Esophagus squamous epithelium (tissue), 5 donors: ENCODE measurements around the gene PEF1. TPM values are rescaled to one million over a fixed set of nuclear protein-coding genes. Genes with fewer than 3 reads are reported as not detected.

Experiments used
- DNase-seq: peaks from one replicate; lab custom pipeline; 2025; lab: John Stamatoyannopoulos, UW
- H3K27ac ChIP-seq, 4 donors: fragments of 200-600 bp; sonication (generic); one replicate each; pipeline ENCODE4 v1.5.1; 2016 to 2019; ENCODE audit warnings: mild to moderate bottlenecking in 1 of 4
- H3K27me3 ChIP-seq, 4 donors: fragments of 200-600 bp; sonication (generic); 1 replicate in 3 of 4; 2 replicates in 1 of 4; pipeline versions ENCODE4 v1.5.1 to v1.6.0; 2017 to 2021; ENCODE audit warnings: antibody characterized with exemption in 1 of 4
- H3K36me3 ChIP-seq, 3 donors: fragments of 200-600 bp; sonication (generic); one replicate each; pipeline ENCODE4 v1.5.1; 2016 to 2019
- H3K4me1 ChIP-seq, 3 donors: fragments of 200-600 bp; sonication (generic); one replicate each; pipeline ENCODE4 v1.5.1; 2017 to 2019
- H3K4me3 ChIP-seq, 4 donors: fragments of 200-600 bp; sonication (generic); 1 replicate in 3 of 4; 2 replicates in 1 of 4; pipeline ENCODE4 v1.5.1; 2016 to 2019; ENCODE audit warnings: mild to moderate bottlenecking in 2 of 4, moderate library complexity in 1 of 4
- H3K9me3 ChIP-seq, 3 donors: fragments of 200-600 bp; sonication (generic); one replicate each; pipeline ENCODE4 v1.5.1; 2016 to 2019
- POLR2A ChIP-seq, 4 donors: fragments of 450-650 bp; IDR thresholded peaks; one replicate each; pipeline ENCODE4 v1.6.1; 2017; ENCODE audit warnings: antibody characterized with exemption in 4 of 4, mild to moderate bottlenecking in 4 of 4, moderate library complexity in 3 of 4
- WGBS, 2 donors: methylation state at CpG; one replicate each; pipeline ENCODE4 v1.1.5; 2018; 5-methylcytosine and 5-hydroxymethylcytosine counted together
- intact Hi-C: fragments of 100-400 bp; cut with DNase I; formaldehyde crosslinking; loops from one replicate; pipeline ENCODE4 v1.15.0; 2022
- total RNA-seq, 4 donors: library from RNA; depleted of rRNA; stranded (reverse); fragments of >200 nt; gene quantifications; one replicate each; pipeline ENCODE4 v1.1.0, GENCODE V29; 2016
- TF ChIP-seq, protein P1 (sequence below), 6 experiments: fragments of 450-650 bp in 4 of 6; fragments of 200-600 bp in 2 of 6; sonication (generic) in 2 of 6; IDR thresholded peaks; one replicate each; pipeline ENCODE4 v1.5.1; 2016 to 2019; ENCODE audit warnings: antibody characterized with exemption in 6 of 6, mild to moderate bottlenecking in 4 of 6, moderate library complexity in 4 of 6
- donor health status: DM: yes; HTN: yes; CAD: no.

Gene PEF1
- total RNA-seq, 4 donors from 2014 or later: 59.1 to 69.8 (median 63.6) TPM

DNA sequence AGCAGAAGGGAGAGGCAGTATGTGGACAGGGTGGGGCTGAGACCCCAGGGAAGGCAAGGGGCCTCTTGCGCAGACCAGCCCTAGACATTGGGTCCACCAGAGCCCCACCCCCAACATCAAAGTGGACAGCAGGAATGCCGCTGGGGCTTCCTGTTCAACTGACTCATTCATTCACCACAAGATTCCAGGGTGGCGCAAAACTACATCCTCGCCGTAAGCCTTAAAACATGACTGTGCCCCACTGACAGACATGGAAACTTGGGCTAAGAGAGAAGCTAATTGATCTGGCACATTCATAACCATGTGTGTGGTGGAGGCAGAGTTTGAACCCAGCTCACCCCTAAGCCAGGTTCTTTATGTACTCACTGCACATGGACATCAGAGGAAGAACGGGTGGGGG, 45.2 kb upstream of the PEF1 start:
- intact Hi-C loops: no loop called here
- Histone ChIP-seq H3K4me1 (no peaks in the 10 kb centered on the region), H3K9me3 (no peaks in the 10 kb centered on the region), H3K4me3 (no peak overlapping the region), H3K27me3 (peaks cover 0 to 3% (median 0%) of the 10 kb centered on the region in 4 donors), H3K27ac (no peak overlapping the region), H3K36me3 (peaks cover 0 to 8% (median 0%) of the 10 kb centered on the region in 3 donors)
- TF ChIP-seq, protein P1, sequence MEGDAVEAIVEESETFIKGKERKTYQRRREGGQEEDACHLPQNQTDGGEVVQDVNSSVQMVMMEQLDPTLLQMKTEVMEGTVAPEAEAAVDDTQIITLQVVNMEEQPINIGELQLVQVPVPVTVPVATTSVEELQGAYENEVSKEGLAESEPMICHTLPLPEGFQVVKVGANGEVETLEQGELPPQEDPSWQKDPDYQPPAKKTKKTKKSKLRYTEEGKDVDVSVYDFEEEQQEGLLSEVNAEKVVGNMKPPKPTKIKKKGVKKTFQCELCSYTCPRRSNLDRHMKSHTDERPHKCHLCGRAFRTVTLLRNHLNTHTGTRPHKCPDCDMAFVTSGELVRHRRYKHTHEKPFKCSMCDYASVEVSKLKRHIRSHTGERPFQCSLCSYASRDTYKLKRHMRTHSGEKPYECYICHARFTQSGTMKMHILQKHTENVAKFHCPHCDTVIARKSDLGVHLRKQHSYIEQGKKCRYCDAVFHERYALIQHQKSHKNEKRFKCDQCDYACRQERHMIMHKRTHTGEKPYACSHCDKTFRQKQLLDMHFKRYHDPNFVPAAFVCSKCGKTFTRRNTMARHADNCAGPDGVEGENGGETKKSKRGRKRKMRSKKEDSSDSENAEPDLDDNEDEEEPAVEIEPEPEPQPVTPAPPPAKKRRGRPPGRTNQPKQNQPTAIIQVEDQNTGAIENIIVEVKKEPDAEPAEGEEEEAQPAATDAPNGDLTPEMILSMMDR (IDR thresholded peaks at IDR 0.05): no peak
- TF ChIP-seq POLR2A (IDR thresholded peaks at IDR 0.05): no peak
- no peak for DNase-seq
- 78 to 86% methylated on average over 4 to 5 of the region's 6 CpGs for WGBS, 2 donors

- TF ChIP-seq POLR2A (IDR thresholded peaks at IDR 0.05): no peak
- TF ChIP-seq, protein P1 (IDR thresholded peaks at IDR 0.05): no peak
These were observed 44.7 kb upstream of the PEF1 start for GRCh38 chr1:31689379-31689778.

GRCh38 chr1:31688233-31688918, 43.7 kb upstream of the PEF1 start:
- TF ChIP-seq POLR2A (IDR thresholded peaks at IDR 0.05): no peak
- TF ChIP-seq, protein P1 (IDR thresholded peaks at IDR 0.05): no peak
- intact Hi-C loops: no loop called here

More at GRCh38 chr1:31689379-31689778, 44.7 kb upstream of the PEF1 start:
- Histone ChIP-seq H3K4me3 (no peak overlapping the region), H3K27me3 (peaks cover 0 to 3% (median 0%) of the 10 kb centered on the region in 4 donors), H3K4me1 (no peaks in the 10 kb centered on the region), H3K27ac (no peak overlapping the region), H3K36me3 (peaks cover 0 to 4% (median 0%) of the 10 kb centered on the region in 3 donors), H3K9me3 (no peaks in the 10 kb centered on the region)
- no peak for DNase-seq
- intact Hi-C loops: no loop called here
- 59 to 71% methylated on average over 2 of the region's 2 CpGs for WGBS, 2 donors

DNA sequence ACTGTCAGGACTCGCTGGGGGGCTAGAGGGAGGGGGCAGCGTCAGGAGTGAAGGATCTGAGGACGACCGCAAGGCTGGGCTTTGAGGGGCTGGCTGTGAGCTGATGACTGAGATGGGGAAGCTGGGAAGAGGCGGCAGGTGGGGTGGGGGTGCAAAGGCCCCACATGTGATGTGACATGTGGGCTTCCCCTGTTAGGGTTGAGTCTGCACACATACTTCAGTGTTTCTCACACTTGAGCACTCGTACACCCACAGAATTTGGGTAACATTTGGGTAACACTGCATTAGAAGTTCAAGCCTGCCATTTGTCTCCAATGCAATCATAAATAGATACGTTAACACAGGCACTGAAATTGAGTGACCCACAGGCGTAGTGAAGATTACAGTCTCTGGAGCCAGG, 42.9 kb upstream of the PEF1 start:
- Histone ChIP-seq H3K4me1 (no peaks in the 10 kb centered on the region), H3K9me3 (no peaks in the 10 kb centered on the region), H3K4me3 (no peak overlapping the region), H3K27ac (no peak overlapping the region), H3K27me3 (peaks cover 0 to 3% (median 0%) of the 10 kb centered on the region in 4 donors), H3K36me3 (peaks cover 0 to 14% (median 0%) of the 10 kb centered on the region in 3 donors)
- intact Hi-C loops: no loop called here
- DNase-seq: no peak
- WGBS, 2 donors: 80 to 82% methylated on average over 7 to 8 of the region's 8 CpGs
- no peak for TF ChIP-seq POLR2A (IDR thresholded peaks at IDR 0.05)
- TF ChIP-seq, protein P1 (IDR thresholded peaks at IDR 0.05): no peak

More at GRCh38 chr1:31688233-31688918, 43.7 kb upstream of the PEF1 start:
- H3K4me3 ChIP-seq: no peak overlapping the region
- H3K27me3 ChIP-seq: peaks cover 0 to 3% (median 0%) of the 10 kb centered on the region in 4 donors
- H3K9me3 ChIP-seq: no peaks in the 10 kb centered on the region
- H3K27ac ChIP-seq: peak overlapping the region in 2 of 4 donors; percentile 12 to 17
- H3K36me3 ChIP-seq: peaks cover 0 to 6% (median 0%) of the 10 kb centered on the region in 3 donors
- DNase-seq: no peak
- H3K4me1 ChIP-seq: no peaks in the 10 kb centered on the region
- WGBS, 2 donors: 59% methylated on average over 5 to 7 of the region's 8 CpGs

- peaks cover 0 to 3% (median 0%) of the 10 kb centered on the region in 4 donors for H3K27me3 ChIP-seq
- TF ChIP-seq, protein P1 (IDR thresholded peaks at IDR 0.05): no peak
- no peak overlapping the region for H3K27ac ChIP-seq
- WGBS, 2 donors: 80 to 83% methylated on average over 7 of the region's 8 CpGs
- H3K4me3 ChIP-seq: no peak overlapping the region
- no peaks in the 10 kb centered on the region for H3K4me1 ChIP-seq
- H3K36me3 ChIP-seq: peaks cover 0 to 18% (median 0%) of the 10 kb centered on the region in 3 donors
- no peak for DNase-seq
- intact Hi-C loops: no loop called here
- no peaks in the 10 kb centered on the region for H3K9me3 ChIP-seq
These were observed 41.1 kb upstream of the PEF1 start for GRCh38 chr1:31685795-31686194.
